ENCODE measurements around the gene NDRG3. TPM values are rescaled to one million over a fixed set of nuclear protein-coding genes. Genes with fewer than 3 reads are reported as not detected.

Gene NDRG3
- total and polyA plus RNA-seq, 10 of the 15 experiments (the other 5 are each of a cell fraction or from before 2014, with no cell fraction given): 11.2 to 29.7 (median 14.9) TPM

GRCh38 chr20:36605399-36606157 is 140.3 kb downstream of the NDRG3 start, which contains the start of gene RAB5IF (continued):
- no peak for TF ChIP-seq NFXL1 (IDR thresholded peaks at IDR 0.05; ENCODE audit: borderline replicate concordance)
- TF ChIP-seq BRCA1 (IDR thresholded peaks at IDR 0.05; ENCODE audit: low read depth, low read length): no peak
- TF ChIP-seq SP1 (IDR thresholded peaks at IDR 0.05; ENCODE audit: low read depth, low read length): peak; percentile 83
- no peak for TF ChIP-seq ZNF217 (IDR thresholded peaks at IDR 0.05)
- TF ChIP-seq SUPT20H (IDR thresholded peaks at IDR 0.05; ENCODE audit: borderline replicate concordance, control insufficient read depth, low read depth, low read length): no peak
- TF ChIP-seq KAT2A (conservative IDR thresholded peaks at IDR 0.05; ENCODE audit: control insufficient read depth, low read depth, low read length): no peak
- no peak for TF ChIP-seq NFYA (IDR thresholded peaks at IDR 0.05; ENCODE audit: borderline replicate concordance, low read depth, low read length)
- TF ChIP-seq SIX5 (IDR thresholded peaks at IDR 0.05; ENCODE audit: low read depth, low read length, severe bottlenecking): no peak
- peak; percentile 55; the same call in 1 of the 2 replicates for TF ChIP-seq SPI1 (IDR thresholded peaks at IDR 0.05; ENCODE audit: borderline replicate concordance, insufficient read depth, low read depth, low read length)
- TF ChIP-seq CBX3 (IDR thresholded peaks at IDR 0.05; ENCODE audit: borderline replicate concordance, low read depth): no peak
- no peak for TF ChIP-seq STAT1 (conservative IDR thresholded peaks at IDR 0.05)
- TF ChIP-seq, protein P1, sequence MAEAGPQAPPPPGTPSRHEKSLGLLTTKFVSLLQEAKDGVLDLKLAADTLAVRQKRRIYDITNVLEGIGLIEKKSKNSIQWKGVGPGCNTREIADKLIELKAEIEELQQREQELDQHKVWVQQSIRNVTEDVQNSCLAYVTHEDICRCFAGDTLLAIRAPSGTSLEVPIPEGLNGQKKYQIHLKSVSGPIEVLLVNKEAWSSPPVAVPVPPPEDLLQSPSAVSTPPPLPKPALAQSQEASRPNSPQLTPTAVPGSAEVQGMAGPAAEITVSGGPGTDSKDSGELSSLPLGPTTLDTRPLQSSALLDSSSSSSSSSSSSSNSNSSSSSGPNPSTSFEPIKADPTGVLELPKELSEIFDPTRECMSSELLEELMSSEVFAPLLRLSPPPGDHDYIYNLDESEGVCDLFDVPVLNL (IDR thresholded peaks at IDR 0.05; ENCODE audit: low read depth, low read length): no peak
- 0 out of 2 replicates have a peak, but pooled peaks have one; percentile 69 for TF ChIP-seq HSF1 (IDR thresholded peaks at IDR 0.05; ENCODE audit: low read depth, low read length)
- 0 out of 2 replicates have a peak, but pooled peaks have one; percentile 53 for TF ChIP-seq ASH2L (IDR thresholded peaks at IDR 0.05; ENCODE audit: borderline replicate concordance, low read depth)
- TF ChIP-seq BCL11A (IDR thresholded peaks at IDR 0.05; ENCODE audit: low read depth, low read length): peak; percentile 10; the same call in 1 of the 2 replicates
- peak; percentile 89 for TF ChIP-seq PML (IDR thresholded peaks at IDR 0.05; ENCODE audit: low read length)
- TF ChIP-seq ZNF24 (IDR thresholded peaks at IDR 0.05): no peak
- TF ChIP-seq CHD4 (IDR thresholded peaks at IDR 0.05): no peak
- TF ChIP-seq IRF4 (IDR thresholded peaks at IDR 0.05; ENCODE audit: low read depth, low read length): no peak
- no peak for TF ChIP-seq YBX1 (IDR thresholded peaks at IDR 0.05)
- peak; percentile 96 for TF ChIP-seq IKZF1 (conservative IDR thresholded peaks at IDR 0.05)
- peak; percentile 99 for TF ChIP-seq ATF7 (IDR thresholded peaks at IDR 0.05; ENCODE audit: low read depth)
- TF ChIP-seq MEF2B (IDR thresholded peaks at IDR 0.05; ENCODE audit: partially characterized antibody, poor library complexity, severe bottlenecking): no peak
- TF ChIP-seq NBN (IDR thresholded peaks at IDR 0.05): peak; percentile 98
- no peak; the same call in 1 of the 2 replicates for TF ChIP-seq IRF3 (IDR thresholded peaks at IDR 0.05)
- peak; percentile 69 for TF ChIP-seq RUNX3 (IDR thresholded peaks at IDR 0.05; ENCODE audit: low read length)
- 0 out of 2 replicates have a peak, but pooled peaks have one; percentile 7 for TF ChIP-seq TBL1XR1 (IDR thresholded peaks at IDR 0.05; ENCODE audit: low read depth, low read length)
- no peak for TF ChIP-seq SUZ12 (IDR thresholded peaks at IDR 0.05; ENCODE audit: unreplicated experiment)
- TF ChIP-seq PAX8 (IDR thresholded peaks at IDR 0.05): no peak
